GM04503 (cell line): ENCODE results near the gene MRNIP.
"Not testable (repeated sequence)": the region's sequence is repeated elsewhere in the genome, so short reads cannot be mapped to it uniquely, and the experiment has no call there.

Experiments used
- DNase-seq: peaks from one replicate; pipeline ENCODE4 v3.0.0-alpha.2; 2012; ENCODE audit warnings: low read depth

The MRNIP gene

GRCh38 chr5:179792612-179793467 lies 65.8 kb downstream of the MRNIP start:
- no peak for DNase-seq

DNA sequence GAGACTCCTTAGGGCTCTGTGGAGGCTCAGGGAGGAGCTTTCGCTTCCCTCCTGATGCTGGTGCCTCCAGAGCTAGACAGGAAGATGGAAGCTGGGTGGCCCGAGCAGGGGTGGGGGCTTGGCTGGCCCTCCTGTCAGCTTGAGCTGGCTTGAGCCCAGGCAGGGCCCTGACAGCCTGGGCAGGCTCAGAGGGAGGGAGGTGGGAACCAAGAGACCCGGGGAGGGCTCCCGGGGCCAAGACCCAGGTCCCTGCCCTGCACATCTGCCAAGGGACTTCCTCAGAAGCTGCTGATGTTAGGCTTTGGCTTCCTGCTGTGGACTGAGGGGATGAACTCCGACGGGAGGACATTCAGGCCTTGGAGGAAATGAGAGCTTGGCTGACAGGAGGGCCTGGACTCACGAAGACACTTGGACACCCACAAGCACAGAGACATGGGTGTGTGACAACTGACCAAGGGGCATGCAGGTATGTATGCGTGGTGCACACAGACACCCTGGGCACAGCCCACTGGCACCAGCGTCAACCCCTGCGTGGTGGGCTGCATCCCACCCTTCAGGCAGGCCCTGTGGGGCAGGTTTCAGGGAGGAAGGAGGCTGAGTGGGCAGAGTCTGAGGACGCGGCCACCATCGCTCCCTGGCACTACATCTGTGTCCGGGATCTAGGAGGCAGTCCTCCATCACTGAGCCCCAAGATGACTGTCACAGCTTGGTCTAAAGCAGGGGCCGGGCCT lies 66.6 kb downstream of the MRNIP start:
- DNase-seq: no peak

GRCh38 chr5:179789278-179789677 lies 69.3 kb downstream of the MRNIP start:
- not testable (repeated sequence) for DNase-seq

DNA sequence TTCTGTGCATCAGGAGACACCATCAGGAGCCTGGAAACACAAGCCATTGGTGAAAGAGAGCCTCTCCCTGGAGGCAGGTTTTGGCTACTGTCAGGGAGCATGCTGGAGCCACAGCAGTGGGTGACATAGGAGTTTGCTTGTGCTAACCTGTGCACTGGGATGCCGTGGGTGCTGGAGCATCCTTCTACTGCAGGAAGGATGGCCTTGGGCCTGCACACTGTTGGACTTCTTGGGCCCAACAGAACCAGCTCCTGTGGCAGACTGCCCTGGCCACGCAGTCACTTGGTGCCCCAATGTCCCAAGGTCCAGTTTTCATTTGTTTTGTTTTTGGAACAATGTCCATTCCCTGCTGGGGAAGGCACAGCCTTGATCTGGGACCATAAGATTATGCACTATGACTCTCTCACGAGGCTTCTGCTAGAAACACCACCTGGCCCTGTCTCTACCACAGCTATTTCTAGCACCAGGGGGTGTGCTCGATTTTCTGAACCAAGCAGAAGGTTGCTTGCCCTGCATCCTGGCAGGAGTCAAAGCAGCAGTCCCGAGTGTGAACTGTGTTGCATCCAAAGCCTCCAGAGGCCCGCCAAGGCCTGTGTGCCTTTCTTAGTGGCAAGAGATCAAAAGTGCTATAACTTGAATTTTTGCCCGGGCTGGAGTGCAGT lies 70.3 kb downstream of the MRNIP start:
- DNase-seq: no peak
